Measurements from ENCODE around the gene ACOT11. TPM values are rescaled to one million over a fixed set of nuclear protein-coding genes. Genes with fewer than 3 reads are reported as not detected.

Gene ACOT11
- total RNA-seq, 1 donor from 2014 or later: 2.0 TPM

- intact Hi-C loops (cut with micrococcal nuclease): no loop called here
Measured at GRCh38 chr1:54564312-54565112, 16.5 kb downstream of the ACOT11 start.

DNA sequence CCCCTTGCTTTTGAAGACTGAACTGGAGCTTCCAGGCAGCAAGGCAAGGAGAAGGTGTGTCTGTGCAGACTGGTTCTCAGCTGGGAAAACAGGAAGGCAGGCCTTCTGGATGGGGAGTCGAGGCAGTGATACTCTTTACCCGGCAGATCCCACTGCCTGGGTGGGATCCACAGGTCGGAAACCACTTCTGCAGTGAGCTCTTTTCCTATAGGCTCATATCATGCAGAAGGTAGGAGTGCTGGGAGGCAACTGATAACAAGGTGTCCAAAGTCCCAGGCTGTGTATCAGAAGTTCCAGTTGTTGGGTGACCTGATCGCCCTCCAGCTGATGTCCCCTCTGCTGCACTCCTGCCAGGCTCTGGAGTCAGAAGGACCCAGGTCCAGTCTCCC, 17.1 kb downstream of the ACOT11 start:
- intact Hi-C loops (cut with micrococcal nuclease): no loop called here

DNA sequence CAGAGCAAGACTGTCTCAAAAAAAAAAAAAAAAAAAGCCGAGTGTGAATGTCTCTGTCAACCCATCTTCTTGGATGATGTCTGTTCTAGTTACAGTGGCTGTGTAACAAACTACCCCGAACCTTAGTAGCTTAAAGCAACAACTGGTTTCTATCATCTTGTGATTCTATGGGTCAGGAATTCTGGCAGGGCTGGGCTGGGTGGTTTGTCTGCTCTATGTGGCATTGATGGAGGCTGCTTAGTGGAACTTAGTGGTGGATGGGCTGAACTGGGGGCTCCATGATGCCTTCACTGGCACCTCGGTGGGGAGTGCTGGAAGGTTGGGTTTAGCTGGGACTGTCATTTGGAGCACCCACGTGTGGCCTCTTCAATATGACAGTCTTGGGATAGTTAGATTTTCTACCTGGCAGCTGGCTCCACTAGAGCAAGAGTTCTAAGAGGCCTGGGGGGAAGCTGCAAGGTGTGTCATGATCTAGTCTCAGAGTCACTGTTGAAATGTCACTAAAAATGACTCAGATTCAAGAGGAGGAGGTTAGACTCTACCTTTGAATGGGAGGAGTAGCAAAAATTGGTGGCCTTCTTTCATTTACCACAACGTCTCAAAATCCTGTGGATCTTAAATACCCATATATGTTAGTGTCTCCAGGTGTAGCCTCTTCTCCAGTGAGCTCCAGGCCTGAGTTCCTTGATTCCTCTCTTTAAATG, 18.6 kb downstream of the ACOT11 start:
- intact Hi-C loops (cut with micrococcal nuclease): no loop called here

DNA sequence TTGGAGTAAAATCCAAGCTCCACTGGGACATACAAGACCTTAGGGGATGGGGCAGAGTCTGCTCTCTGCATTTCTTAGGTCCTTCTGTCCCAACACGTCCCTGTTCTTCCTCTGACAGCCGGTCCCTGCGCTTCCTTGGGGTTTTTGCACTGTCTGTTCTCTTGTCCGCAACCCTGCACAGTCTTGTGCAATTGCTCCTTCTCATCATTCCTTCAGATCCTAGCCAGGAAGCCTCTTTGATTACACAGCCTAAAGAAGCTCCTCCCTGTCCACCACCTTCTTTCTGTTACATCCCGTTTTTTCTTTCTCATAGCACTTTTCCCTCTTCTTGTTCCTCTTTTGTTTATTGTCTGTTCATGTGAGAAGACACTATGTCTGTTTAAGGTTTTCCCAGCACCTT, 19.9 kb downstream of the ACOT11 start:
- intact Hi-C loops (cut with micrococcal nuclease): no loop called here

- intact Hi-C loops (cut with micrococcal nuclease): no loop called here
Measured at GRCh38 chr1:54569339-54569738, 21.3 kb downstream of the ACOT11 start.

DNA sequence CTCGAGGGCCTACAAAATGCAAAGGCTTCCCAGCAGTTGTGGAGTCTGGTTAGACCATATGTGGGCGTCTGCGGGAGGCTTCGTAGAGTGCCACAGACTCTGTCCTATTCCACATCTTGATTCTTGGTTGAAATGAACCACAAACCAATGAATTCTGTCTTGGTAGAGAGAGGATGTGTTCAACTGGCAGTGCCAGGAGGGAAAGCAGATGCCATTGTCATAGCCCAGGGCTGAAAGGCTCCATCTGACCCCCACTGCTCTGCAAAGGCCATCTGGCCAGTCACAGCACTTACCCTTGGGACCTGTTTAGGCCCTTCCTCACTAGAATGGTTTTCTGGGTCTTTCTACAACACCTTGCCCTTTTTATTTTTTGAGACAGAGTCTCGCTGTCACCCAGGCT, 22.1 kb downstream of the ACOT11 start:
- intact Hi-C loops (cut with micrococcal nuclease): no loop called here

DNA sequence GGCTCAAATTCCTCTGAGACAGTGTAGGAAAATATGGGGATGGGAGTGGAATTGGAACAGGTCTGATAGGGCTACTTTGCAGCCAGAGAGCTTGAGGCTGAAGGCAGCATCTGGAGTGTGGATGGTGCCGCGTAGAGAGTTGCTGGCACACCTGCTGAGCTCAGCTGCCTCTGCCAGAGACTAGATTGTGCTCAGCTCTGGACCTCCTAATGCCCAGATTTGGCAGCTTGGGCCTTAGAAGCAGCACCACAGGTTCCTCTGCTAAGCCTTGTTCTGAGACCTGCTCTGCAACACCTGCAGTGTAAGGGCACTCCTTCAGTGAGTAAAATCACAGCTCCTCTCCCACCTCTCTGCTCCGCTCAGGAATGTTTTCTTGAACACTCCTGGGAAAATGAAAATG, 23.3 kb downstream of the ACOT11 start:
- intact Hi-C loops (cut with micrococcal nuclease): no loop called here

DNA sequence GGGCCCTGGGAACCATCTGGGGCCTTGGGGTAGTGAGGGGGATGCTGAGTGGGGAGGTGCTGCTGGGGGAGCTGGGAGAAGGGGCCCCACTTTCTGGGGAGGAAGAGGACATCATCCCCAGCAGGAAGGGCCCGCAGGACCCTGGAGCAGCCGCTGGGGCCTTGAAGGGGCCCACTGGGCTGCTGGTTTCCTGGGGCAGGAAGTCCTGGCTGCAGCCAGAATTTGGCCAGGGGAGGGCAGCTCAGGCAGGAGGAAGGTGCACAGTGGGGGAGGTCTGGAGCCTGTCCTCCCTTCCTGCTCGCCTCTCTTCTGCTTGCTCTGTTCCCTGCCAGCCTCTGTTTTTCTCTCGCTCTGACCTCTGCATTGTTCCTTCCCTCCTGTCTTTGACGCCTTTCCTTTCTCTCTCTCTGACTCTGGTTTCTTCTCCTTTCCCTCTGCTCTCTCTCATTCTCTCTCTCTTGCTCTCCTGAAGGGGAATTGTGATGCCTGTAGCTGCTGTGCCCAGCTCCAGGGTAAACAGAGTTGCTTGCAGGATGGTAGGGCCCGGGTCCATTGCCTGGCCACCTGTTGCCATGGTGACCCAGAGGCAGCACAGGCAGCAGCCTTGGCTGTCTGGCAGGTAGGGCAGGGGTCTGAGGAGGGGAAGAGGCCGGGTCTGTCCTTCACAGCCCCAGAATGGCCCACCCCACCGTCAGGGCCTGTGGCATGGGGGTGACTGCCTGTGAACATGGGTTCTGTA, 23.9 kb downstream of the ACOT11 start:
- intact Hi-C loops (cut with micrococcal nuclease): no loop called here

DNA sequence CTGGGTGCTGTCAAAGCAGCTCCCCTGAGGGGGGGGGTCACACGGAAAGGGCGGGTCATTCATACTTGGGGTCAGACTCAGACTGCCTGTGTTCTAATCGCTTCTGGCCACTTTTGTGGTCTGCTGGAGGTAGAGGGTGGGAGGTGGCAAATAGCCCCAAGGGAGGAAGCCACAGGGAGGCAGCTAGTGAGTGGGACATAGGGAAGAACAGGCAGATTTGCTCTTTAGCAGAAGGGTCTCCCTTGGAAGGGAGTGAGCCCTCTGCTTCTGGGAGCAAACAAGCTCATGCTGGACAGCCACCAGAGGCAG, 24.5 kb downstream of the ACOT11 start:
- intact Hi-C loops (cut with micrococcal nuclease): no loop called here

- intact Hi-C loops (cut with micrococcal nuclease): no loop called here
Measured at GRCh38 chr1:54574158-54574778, 26.2 kb downstream of the ACOT11 start.

DNA sequence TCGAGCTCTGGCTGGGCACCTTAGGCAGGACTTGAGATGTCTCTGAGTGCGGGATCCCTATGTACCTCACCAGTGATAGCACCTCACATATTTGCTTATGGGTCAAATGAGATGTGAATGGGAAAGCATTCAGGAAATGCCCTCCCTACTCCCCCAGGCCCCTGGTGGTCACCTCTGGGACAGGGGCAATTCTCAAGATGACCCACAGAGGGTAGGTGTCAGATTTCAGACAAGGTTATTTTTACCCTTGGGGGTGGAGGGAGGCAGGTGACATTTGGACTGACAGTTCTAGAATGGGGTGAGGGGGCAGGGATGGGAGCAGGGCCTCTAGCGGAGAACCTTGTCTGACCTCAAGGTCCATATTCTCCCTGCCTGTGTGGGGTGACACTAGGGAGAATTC, 27.1 kb downstream of the ACOT11 start:
- intact Hi-C loops (cut with micrococcal nuclease): no loop called here

GRCh38 chr1:54575605-54576290, 27.7 kb downstream of the ACOT11 start:
- intact Hi-C loops (cut with micrococcal nuclease): no loop called here

GRCh38 chr1:54577612-54578011, 29.6 kb downstream of the ACOT11 start:
- intact Hi-C loops (cut with micrococcal nuclease): no loop called here

- intact Hi-C loops (cut with micrococcal nuclease): no loop called here
Measured at GRCh38 chr1:54579337-54579781, 31.3 kb downstream of the ACOT11 start.

GRCh38 chr1:54580856-54581550, 33.0 kb downstream of the ACOT11 start:
- intact Hi-C loops (cut with micrococcal nuclease): no loop called here

- intact Hi-C loops (cut with micrococcal nuclease): no loop called here
Measured at GRCh38 chr1:54581621-54582035, 33.6 kb downstream of the ACOT11 start.

DNA sequence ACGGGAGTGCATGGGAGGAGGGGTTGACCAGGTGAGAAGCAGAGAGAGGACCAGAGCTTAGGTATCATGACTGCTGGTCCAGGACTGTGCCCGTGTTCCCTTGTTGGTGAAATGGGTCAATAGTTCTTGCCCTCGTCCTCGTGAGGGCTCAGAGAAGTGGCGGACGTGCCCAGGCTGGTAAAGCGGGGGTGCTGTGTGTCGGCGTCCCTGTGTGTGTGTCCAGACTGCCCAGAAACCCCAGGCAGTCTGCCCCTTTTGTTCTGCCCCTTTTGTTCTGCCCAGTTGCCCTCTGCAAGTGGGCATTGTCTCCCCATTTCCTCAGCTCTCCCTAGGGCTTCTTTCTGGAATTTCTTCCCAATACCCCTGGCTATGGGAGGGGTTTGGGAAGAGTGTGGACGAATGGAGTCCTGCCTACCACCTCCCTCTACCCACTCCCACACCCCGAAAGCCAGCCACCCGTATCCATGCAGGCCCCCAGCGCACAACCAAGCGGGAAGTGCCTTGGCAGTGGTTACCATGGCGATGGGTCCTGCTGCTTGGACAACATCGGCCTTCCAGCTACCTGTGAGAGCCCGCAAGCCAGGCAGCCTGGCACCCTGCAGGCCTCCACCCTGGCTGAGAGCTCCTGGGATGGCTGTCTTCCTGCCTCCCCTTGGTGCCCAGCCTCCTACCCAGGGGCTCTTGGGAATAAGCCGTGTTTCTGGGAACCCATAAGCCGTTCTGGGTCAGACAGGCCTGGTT, 34.7 kb downstream of the ACOT11 start:
- intact Hi-C loops (cut with micrococcal nuclease): no loop called here

- intact Hi-C loops (cut with micrococcal nuclease): no loop called here
Measured at GRCh38 chr1:54583307-54583686, 35.3 kb downstream of the ACOT11 start.

- intact Hi-C loops (cut with micrococcal nuclease): no loop called here
Measured at GRCh38 chr1:54583871-54584270, 35.8 kb downstream of the ACOT11 start.

GRCh38 chr1:54584575-54584974, 36.5 kb downstream of the ACOT11 start:
- intact Hi-C loops (cut with micrococcal nuclease): no loop called here

Data from T-helper 2 cell treated with Interferon-gamma antibody and Interleukin-4, amounts not matched to agents 100 ng/mL and 5 ng/mL, for 36 hours (primary cell).